HEK293T (cell line): ENCODE data around the gene BGLAP.

ENCODE experiments used
- BHLHE40 ChIP-seq: fragments of 450-650 bp; IDR thresholded peaks from 2 replicates; pipeline ENCODE4 v1.6.1; 2016; ENCODE audit warnings: mild to moderate bottlenecking, moderate library complexity, borderline replicate concordance
- CTBP1 ChIP-seq: fragments of 450-650 bp; IDR thresholded peaks from 2 replicates; pipeline ENCODE4 v1.6.1; 2016; ENCODE audit warnings: borderline replicate concordance
- ELF4 ChIP-seq: fragments of 450-650 bp; IDR thresholded peaks from 2 replicates; pipeline ENCODE4 v1.6.1; 2017; ENCODE audit warnings: antibody characterized with exemption
- FOXA1 ChIP-seq: fragments of 450-650 bp; IDR thresholded peaks from 2 replicates; pipeline ENCODE4 v1.6.1; 2016; ENCODE audit warnings: mild to moderate bottlenecking
- FOXK2 ChIP-seq: fragments of 450-650 bp; IDR thresholded peaks from 2 replicates; pipeline ENCODE4 v1.6.1; 2016; ENCODE audit warnings: mild to moderate bottlenecking
- SP1 ChIP-seq: fragments of 450-650 bp; IDR thresholded peaks from 2 replicates; pipeline ENCODE4 v1.6.1; 2017
- SUZ12 ChIP-seq: fragments of 450-650 bp; IDR thresholded peaks from 2 replicates; pipeline ENCODE4 v1.6.1; 2016; ENCODE audit warnings: mild to moderate bottlenecking
- ZNF384 ChIP-seq: fragments of 450-650 bp; IDR thresholded peaks from 2 replicates; pipeline ENCODE4 v1.6.1; 2016
- TF ChIP-seq, protein P1 (sequence below): fragments of 450-650 bp; IDR thresholded peaks from 2 replicates; pipeline ENCODE4 v1.6.1; 2016

GRCh38 chr1:156263288-156263655 lies 21.3 kb downstream of the BGLAP start:
- TF ChIP-seq SUZ12 (no peak), SP1 (no peak), ELF4 (no peak), FOXA1 (no peak), CTBP1 (no peak), BHLHE40 (no peak), FOXK2 (no peak), ZNF384 (no peak)
- TF ChIP-seq, protein P1, sequence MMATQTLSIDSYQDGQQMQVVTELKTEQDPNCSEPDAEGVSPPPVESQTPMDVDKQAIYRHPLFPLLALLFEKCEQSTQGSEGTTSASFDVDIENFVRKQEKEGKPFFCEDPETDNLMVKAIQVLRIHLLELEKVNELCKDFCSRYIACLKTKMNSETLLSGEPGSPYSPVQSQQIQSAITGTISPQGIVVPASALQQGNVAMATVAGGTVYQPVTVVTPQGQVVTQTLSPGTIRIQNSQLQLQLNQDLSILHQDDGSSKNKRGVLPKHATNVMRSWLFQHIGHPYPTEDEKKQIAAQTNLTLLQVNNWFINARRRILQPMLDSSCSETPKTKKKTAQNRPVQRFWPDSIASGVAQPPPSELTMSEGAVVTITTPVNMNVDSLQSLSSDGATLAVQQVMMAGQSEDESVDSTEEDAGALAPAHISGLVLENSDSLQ: no peak
